ENCODE measurements around the gene YPEL2.

DNA sequence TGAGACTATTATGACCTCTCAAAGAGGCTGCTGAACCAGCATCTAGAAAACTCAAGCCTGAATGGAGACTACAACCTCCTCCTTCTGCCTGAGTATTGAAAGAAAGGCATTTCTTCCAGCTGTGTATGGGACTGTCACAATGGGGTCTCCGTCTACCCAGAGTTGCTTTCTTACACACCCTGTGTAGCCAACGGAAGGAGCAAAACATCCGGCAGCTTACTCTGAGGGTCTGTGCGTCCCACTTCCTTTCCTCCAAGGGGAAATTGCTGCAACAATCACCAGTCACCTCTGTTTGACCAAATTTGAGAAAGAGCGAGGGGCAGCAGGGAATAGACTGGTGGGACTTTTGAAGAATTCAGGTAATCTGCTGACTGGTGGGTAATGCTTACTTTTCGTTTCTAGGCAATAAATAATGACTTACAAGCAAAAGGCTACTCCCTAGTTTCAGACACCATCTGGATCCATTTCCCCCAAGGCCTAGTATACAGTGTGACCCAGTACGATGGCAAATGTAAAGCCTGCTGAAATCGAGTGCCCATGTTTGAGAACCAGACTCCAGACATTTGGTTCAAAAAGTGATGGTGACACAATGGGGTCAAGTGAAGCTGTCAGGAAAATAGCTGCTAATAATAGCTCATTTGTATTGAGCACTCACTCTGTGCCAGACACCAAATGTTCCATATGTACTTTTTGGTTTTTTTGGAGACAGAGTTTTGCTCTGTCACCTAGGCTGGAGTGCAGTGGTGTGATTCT lies 81.7 kb downstream of the YPEL2 start:
- TF ChIP-seq, protein P1, sequence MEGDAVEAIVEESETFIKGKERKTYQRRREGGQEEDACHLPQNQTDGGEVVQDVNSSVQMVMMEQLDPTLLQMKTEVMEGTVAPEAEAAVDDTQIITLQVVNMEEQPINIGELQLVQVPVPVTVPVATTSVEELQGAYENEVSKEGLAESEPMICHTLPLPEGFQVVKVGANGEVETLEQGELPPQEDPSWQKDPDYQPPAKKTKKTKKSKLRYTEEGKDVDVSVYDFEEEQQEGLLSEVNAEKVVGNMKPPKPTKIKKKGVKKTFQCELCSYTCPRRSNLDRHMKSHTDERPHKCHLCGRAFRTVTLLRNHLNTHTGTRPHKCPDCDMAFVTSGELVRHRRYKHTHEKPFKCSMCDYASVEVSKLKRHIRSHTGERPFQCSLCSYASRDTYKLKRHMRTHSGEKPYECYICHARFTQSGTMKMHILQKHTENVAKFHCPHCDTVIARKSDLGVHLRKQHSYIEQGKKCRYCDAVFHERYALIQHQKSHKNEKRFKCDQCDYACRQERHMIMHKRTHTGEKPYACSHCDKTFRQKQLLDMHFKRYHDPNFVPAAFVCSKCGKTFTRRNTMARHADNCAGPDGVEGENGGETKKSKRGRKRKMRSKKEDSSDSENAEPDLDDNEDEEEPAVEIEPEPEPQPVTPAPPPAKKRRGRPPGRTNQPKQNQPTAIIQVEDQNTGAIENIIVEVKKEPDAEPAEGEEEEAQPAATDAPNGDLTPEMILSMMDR (IDR thresholded peaks at IDR 0.05; ENCODE audit: borderline replicate concordance, extremely low read depth, low read length, poor library complexity, severe bottlenecking): no peak
- TF ChIP-seq EZH2 (IDR thresholded peaks at IDR 0.05; ENCODE audit: borderline replicate concordance, low read depth, low read length, severe bottlenecking): no peak

Data from DND-41 (cell line).